HepG2 (cell line): Measurements from ENCODE around the gene ACTN4. TPM values are rescaled to one million over a fixed set of nuclear protein-coding genes. Genes with fewer than 3 reads are reported as not detected.

Experiments used
- ARNT ChIP-seq: fragments of 450-650 bp; IDR thresholded peaks from 2 replicates; pipeline ENCODE4 v1.6.1; 2017
- CBX2 ChIP-seq, 2 experiments: fragments of 200-600 bp in 1 of 2; sonication (generic); formaldehyde crosslinking in 1 of 2; IDR thresholded peaks; 2 replicates each; pipeline versions ENCODE4 v1.7.0 to v1.8.1; 2018 to 2022; ENCODE audit warnings: low read depth in 2 of 2, low read length in 1 of 2, mild to moderate bottlenecking in 1 of 2, missing genetic modification reagents in 1 of 2
- KDM3A ChIP-seq: IDR thresholded peaks from 2 replicates; pipeline ENCODE4 v1.6.1; 2018; ENCODE audit warnings: low read depth, missing compliant biosample characterization
- NKX3-1 ChIP-seq: sonication (generic); formaldehyde crosslinking; IDR thresholded peaks from 2 replicates; pipeline ENCODE4 v1.5.0; 2020; ENCODE audit warnings: missing genetic modification reagents
- PCBP1 ChIP-seq: fragments of 200-400 bp; formaldehyde crosslinking; IDR thresholded peaks from 2 replicates; pipeline ENCODE4 v1.6.1; 2017; ENCODE audit warnings: mild to moderate bottlenecking, low read depth, low read length, borderline replicate concordance
- RCOR2 ChIP-seq: IDR thresholded peaks from 2 replicates; pipeline ENCODE4 v1.6.1; 2016; ENCODE audit warnings: missing biosample characterization, missing genetic modification reagents
- SRSF4 ChIP-seq: fragments of 200-400 bp; formaldehyde crosslinking; IDR thresholded peaks from one replicate; pipeline ENCODE4 v1.6.1; 2018; ENCODE audit warnings: mild to moderate bottlenecking, low read depth, low read length, moderate library complexity; ENCODE audit not compliant: poor library complexity, severe bottlenecking
- ZBTB21 ChIP-seq: sonication (generic); formaldehyde crosslinking; IDR thresholded peaks from 2 replicates; pipeline ENCODE4 v1.4.0; 2020; ENCODE audit warnings: missing genetic modification reagents
- ZNF563 ChIP-seq: sonication (generic); formaldehyde crosslinking; IDR thresholded peaks from 2 replicates; pipeline ENCODE4 v1.8.0; 2022; ENCODE audit warnings: mild to moderate bottlenecking, moderate library complexity, missing genetic modification reagents
- polyA plus RNA-seq, 8 experiments: library from polyadenylated mRNA; depleted of rRNA in 3 of 8; stranded (reverse) in 7 of 8; unstranded in 1 of 8; fragments of >200 nt; fragmentation: Illumina TruSeq in 4 of 8; extraction: Trizol in 4 of 8; gene quantifications; 2 replicates each; pipeline versions ENCODE4 v1.2.1 to v1.2.3, GENCODE V29; 2011 to 2016; ENCODE audit warnings: low read depth in 4 of 8, missing spikeins in 1 of 8, mixed read lengths in 1 of 8; ENCODE audit not compliant: insufficient read depth in 1 of 8
- total RNA-seq, 5 experiments: library from RNA; depleted of rRNA; stranded (reverse); fragments of >200 nt; fragmentation: Illumina TruSeq; extraction: Trizol; gene quantifications; 2 replicates each; pipeline ENCODE4 v1.2.3, GENCODE V29; 2016; ENCODE audit warnings: low read depth in 1 of 5
- TF ChIP-seq, protein P1 (sequence below): sonication (generic); formaldehyde crosslinking; IDR thresholded peaks from 2 replicates; pipeline ENCODE4 v1.4.0; 2020; ENCODE audit warnings: missing genetic modification reagents, mild to moderate bottlenecking, borderline replicate concordance
- TF ChIP-seq, protein P2 (sequence below): sonication (generic); formaldehyde crosslinking; IDR thresholded peaks from 2 replicates; pipeline ENCODE4 v1.5.0; 2020; ENCODE audit warnings: mild to moderate bottlenecking, missing genetic modification reagents
- TF ChIP-seq, protein P3 (sequence below): sonication (generic); formaldehyde crosslinking; IDR thresholded peaks from 2 replicates; pipeline ENCODE4 v1.5.1; 2020; ENCODE audit warnings: mild to moderate bottlenecking, missing genetic modification reagents, moderate library complexity
- TF ChIP-seq, protein P4 (sequence below): sonication (generic); formaldehyde crosslinking; IDR thresholded peaks from 2 replicates; pipeline ENCODE4 v1.9.0; 2021; ENCODE audit warnings: missing genetic modification reagents, borderline replicate concordance

Gene ACTN4
- total and polyA plus RNA-seq, 2 of the 13 experiments (the other 11 are each of a cell fraction or from before 2014, with no cell fraction given), result 171 to 192 TPM

DNA sequence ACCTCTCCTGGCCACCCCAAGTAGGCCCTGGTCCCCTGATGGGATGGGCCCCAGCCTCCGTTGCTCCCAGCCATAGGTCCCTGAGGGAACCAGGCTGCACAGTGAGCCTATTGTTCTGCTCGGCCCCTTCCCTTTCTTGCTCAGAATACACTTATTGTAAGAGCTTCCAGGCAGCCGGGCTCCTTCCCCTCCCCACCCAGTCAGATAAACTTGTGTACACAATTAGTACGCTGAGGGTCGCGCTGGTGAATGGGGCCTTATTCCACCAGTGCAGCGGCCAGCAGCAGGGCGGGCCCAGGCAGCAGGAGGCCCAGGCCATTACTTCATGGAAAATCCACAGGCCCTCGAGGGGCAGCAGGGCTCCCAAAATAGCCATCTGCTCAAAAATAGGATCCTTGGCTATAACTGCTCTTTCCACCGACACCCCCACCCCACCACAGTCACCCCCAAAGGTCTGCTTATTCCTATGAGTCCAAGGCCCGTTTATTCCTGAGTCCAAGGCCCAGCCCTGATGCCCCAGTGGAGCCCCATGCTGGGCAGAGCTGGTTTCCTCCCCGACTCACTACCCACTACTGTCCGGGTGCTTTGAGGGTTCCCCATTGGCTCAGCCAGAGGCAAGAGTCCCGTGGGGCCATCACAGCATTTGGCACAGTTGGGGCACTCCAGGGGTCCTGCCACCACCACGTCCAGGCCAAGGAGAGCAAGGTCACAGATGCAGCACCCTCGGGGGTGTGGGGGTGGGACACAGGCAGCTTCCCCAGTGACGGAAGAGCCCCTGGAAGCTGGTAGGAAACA, 74.7 kb downstream of the ACTN4 start (continued):
- no peak for TF ChIP-seq NKX3-1 (CRISPR knock-in tag)
- TF ChIP-seq ZBTB21 (CRISPR knock-in tag), result 0 out of 2 replicates have a peak, but pooled peaks have one; percentile 34
- peak; percentile 74 for TF ChIP-seq RCOR2 (CRISPR knock-in tag)
- TF ChIP-seq ARNT, result no peak
- no peak for TF ChIP-seq ZNF563 (CRISPR knock-in tag)
- no peak for TF ChIP-seq SRSF4
- TF ChIP-seq KDM3A, result no peak
- TF ChIP-seq PCBP1, result 0 out of 2 replicates have a peak, but pooled peaks have one; percentile 23
- TF ChIP-seq, protein P1, sequence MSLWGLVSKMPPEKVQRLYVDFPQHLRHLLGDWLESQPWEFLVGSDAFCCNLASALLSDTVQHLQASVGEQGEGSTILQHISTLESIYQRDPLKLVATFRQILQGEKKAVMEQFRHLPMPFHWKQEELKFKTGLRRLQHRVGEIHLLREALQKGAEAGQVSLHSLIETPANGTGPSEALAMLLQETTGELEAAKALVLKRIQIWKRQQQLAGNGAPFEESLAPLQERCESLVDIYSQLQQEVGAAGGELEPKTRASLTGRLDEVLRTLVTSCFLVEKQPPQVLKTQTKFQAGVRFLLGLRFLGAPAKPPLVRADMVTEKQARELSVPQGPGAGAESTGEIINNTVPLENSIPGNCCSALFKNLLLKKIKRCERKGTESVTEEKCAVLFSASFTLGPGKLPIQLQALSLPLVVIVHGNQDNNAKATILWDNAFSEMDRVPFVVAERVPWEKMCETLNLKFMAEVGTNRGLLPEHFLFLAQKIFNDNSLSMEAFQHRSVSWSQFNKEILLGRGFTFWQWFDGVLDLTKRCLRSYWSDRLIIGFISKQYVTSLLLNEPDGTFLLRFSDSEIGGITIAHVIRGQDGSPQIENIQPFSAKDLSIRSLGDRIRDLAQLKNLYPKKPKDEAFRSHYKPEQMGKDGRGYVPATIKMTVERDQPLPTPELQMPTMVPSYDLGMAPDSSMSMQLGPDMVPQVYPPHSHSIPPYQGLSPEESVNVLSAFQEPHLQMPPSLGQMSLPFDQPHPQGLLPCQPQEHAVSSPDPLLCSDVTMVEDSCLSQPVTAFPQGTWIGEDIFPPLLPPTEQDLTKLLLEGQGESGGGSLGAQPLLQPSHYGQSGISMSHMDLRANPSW (CRISPR knock-in tag), result no peak
- TF ChIP-seq, protein P2, sequence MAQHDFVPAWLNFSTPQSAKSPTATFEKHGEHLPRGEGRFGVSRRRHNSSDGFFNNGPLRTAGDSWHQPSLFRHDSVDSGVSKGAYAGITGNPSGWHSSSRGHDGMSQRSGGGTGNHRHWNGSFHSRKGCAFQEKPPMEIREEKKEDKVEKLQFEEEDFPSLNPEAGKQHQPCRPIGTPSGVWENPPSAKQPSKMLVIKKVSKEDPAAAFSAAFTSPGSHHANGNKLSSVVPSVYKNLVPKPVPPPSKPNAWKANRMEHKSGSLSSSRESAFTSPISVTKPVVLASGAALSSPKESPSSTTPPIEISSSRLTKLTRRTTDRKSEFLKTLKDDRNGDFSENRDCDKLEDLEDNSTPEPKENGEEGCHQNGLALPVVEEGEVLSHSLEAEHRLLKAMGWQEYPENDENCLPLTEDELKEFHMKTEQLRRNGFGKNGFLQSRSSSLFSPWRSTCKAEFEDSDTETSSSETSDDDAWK (CRISPR knock-in tag), result no peak
- TF ChIP-seq, protein P3, sequence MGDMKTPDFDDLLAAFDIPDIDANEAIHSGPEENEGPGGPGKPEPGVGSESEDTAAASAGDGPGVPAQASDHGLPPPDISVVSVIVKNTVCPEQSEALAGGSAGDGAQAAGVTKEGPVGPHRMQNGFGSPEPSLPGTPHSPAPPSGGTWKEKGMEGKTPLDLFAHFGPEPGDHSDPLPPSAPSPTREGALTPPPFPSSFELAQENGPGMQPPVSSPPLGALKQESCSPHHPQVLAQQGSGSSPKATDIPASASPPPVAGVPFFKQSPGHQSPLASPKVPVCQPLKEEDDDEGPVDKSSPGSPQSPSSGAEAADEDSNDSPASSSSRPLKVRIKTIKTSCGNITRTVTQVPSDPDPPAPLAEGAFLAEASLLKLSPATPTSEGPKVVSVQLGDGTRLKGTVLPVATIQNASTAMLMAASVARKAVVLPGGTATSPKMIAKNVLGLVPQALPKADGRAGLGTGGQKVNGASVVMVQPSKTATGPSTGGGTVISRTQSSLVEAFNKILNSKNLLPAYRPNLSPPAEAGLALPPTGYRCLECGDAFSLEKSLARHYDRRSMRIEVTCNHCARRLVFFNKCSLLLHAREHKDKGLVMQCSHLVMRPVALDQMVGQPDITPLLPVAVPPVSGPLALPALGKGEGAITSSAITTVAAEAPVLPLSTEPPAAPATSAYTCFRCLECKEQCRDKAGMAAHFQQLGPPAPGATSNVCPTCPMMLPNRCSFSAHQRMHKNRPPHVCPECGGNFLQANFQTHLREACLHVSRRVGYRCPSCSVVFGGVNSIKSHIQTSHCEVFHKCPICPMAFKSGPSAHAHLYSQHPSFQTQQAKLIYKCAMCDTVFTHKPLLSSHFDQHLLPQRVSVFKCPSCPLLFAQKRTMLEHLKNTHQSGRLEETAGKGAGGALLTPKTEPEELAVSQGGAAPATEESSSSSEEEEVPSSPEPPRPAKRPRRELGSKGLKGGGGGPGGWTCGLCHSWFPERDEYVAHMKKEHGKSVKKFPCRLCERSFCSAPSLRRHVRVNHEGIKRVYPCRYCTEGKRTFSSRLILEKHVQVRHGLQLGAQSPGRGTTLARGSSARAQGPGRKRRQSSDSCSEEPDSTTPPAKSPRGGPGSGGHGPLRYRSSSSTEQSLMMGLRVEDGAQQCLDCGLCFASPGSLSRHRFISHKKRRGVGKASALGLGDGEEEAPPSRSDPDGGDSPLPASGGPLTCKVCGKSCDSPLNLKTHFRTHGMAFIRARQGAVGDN (CRISPR knock-in tag), result peak; percentile 95
- no peak for TF ChIP-seq CBX2 (IDR thresholded peaks at IDR 0.05; ENCODE audit: low read depth, low read length)
- TF ChIP-seq CBX2 (CRISPR knock-in tag; IDR thresholded peaks at IDR 0.05; ENCODE audit: low read depth), result no peak
- TF ChIP-seq, protein P4, sequence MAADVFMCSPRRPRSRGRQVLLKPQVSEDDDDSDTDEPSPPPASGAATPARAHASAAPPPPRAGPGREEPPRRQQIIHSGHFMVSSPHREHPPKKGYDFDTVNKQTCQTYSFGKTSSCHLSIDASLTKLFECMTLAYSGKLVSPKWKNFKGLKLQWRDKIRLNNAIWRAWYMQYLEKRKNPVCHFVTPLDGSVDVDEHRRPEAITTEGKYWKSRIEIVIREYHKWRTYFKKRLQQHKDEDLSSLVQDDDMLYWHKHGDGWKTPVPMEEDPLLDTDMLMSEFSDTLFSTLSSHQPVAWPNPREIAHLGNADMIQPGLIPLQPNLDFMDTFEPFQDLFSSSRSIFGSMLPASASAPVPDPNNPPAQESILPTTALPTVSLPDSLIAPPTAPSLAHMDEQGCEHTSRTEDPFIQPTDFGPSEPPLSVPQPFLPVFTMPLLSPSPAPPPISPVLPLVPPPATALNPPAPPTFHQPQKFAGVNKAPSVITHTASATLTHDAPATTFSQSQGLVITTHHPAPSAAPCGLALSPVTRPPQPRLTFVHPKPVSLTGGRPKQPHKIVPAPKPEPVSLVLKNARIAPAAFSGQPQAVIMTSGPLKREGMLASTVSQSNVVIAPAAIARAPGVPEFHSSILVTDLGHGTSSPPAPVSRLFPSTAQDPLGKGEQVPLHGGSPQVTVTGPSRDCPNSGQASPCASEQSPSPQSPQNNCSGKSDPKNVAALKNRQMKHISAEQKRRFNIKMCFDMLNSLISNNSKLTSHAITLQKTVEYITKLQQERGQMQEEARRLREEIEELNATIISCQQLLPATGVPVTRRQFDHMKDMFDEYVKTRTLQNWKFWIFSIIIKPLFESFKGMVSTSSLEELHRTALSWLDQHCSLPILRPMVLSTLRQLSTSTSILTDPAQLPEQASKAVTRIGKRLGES (CRISPR knock-in tag), result no peak
